Fibroblast of lung (primary cell): Measurements from ENCODE around the gene ARMC9.

ENCODE experiments used
- EZH2 ChIP-seq: IDR thresholded peaks from 2 replicates; pipeline ENCODE4 v1.5.1; 2012; ENCODE audit warnings: low read length, control low read depth, mild to moderate bottlenecking; ENCODE audit errors: missing control alignments
- TF ChIP-seq, protein P1 (sequence below), 2 donors: IDR thresholded peaks in 1 of 2; conservative IDR thresholded peaks in 1 of 2; 1 replicate in 1 of 2; 2 replicates in 1 of 2; pipeline ENCODE4 v1.5.1; 2011 to 2012; ENCODE audit warnings: low read length in 2 of 2, control low read depth in 1 of 2, inconsistent platforms in 1 of 2, low read depth in 1 of 2, mild to moderate bottlenecking in 1 of 2

- TF ChIP-seq EZH2 = no peak
- TF ChIP-seq, protein P1, sequence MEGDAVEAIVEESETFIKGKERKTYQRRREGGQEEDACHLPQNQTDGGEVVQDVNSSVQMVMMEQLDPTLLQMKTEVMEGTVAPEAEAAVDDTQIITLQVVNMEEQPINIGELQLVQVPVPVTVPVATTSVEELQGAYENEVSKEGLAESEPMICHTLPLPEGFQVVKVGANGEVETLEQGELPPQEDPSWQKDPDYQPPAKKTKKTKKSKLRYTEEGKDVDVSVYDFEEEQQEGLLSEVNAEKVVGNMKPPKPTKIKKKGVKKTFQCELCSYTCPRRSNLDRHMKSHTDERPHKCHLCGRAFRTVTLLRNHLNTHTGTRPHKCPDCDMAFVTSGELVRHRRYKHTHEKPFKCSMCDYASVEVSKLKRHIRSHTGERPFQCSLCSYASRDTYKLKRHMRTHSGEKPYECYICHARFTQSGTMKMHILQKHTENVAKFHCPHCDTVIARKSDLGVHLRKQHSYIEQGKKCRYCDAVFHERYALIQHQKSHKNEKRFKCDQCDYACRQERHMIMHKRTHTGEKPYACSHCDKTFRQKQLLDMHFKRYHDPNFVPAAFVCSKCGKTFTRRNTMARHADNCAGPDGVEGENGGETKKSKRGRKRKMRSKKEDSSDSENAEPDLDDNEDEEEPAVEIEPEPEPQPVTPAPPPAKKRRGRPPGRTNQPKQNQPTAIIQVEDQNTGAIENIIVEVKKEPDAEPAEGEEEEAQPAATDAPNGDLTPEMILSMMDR (conservative IDR thresholded peaks at IDR 0.05 in 1 of 2, IDR thresholded peaks at IDR 0.05 in 1 of 2; ENCODE audit: low read depth in 1 of 2, low read length in 2 of 2) = no peak
These were observed 80.4 kb downstream of the ARMC9 start for GRCh38 chr2:231278868-231279267.
